ENCODE results near the gene LHFPL2. TPM values are rescaled to one million over a fixed set of nuclear protein-coding genes. Genes with fewer than 3 reads are reported as not detected.

Gene LHFPL2
- total RNA-seq, 1 experiment from 2014 or later: 17.9 TPM

DNA sequence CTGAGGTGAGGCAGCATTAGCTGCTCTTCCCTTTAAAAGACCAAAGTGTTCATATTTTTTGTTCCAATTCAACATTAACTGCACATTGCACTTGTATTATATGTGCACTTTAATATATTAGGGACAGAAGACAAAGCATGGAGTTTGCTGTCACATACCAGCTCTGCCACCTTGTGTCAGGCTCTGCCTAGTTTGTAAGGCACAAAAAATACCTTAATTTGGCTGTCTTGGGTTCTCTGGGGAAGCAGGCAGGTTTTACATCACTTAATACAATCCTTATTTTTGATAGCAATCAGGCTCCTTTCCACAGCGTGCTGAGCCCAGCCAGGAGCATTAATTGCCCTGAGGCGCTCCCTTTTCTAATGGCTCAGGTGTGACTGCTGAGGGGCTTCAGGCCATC lies 156.3 kb downstream of the LHFPL2 start (continued):
- TF ChIP-seq, protein P1, sequence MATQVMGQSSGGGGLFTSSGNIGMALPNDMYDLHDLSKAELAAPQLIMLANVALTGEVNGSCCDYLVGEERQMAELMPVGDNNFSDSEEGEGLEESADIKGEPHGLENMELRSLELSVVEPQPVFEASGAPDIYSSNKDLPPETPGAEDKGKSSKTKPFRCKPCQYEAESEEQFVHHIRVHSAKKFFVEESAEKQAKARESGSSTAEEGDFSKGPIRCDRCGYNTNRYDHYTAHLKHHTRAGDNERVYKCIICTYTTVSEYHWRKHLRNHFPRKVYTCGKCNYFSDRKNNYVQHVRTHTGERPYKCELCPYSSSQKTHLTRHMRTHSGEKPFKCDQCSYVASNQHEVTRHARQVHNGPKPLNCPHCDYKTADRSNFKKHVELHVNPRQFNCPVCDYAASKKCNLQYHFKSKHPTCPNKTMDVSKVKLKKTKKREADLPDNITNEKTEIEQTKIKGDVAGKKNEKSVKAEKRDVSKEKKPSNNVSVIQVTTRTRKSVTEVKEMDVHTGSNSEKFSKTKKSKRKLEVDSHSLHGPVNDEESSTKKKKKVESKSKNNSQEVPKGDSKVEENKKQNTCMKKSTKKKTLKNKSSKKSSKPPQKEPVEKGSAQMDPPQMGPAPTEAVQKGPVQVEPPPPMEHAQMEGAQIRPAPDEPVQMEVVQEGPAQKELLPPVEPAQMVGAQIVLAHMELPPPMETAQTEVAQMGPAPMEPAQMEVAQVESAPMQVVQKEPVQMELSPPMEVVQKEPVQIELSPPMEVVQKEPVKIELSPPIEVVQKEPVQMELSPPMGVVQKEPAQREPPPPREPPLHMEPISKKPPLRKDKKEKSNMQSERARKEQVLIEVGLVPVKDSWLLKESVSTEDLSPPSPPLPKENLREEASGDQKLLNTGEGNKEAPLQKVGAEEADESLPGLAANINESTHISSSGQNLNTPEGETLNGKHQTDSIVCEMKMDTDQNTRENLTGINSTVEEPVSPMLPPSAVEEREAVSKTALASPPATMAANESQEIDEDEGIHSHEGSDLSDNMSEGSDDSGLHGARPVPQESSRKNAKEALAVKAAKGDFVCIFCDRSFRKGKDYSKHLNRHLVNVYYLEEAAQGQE (IDR thresholded peaks at IDR 0.05; ENCODE audit: low read depth): no peak
- TF ChIP-seq, protein P2, sequence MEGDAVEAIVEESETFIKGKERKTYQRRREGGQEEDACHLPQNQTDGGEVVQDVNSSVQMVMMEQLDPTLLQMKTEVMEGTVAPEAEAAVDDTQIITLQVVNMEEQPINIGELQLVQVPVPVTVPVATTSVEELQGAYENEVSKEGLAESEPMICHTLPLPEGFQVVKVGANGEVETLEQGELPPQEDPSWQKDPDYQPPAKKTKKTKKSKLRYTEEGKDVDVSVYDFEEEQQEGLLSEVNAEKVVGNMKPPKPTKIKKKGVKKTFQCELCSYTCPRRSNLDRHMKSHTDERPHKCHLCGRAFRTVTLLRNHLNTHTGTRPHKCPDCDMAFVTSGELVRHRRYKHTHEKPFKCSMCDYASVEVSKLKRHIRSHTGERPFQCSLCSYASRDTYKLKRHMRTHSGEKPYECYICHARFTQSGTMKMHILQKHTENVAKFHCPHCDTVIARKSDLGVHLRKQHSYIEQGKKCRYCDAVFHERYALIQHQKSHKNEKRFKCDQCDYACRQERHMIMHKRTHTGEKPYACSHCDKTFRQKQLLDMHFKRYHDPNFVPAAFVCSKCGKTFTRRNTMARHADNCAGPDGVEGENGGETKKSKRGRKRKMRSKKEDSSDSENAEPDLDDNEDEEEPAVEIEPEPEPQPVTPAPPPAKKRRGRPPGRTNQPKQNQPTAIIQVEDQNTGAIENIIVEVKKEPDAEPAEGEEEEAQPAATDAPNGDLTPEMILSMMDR (IDR thresholded peaks at IDR 0.05 in 2 of 3, conservative IDR thresholded peaks at IDR 0.05 in 1 of 3; ENCODE audit: borderline replicate concordance in 1 of 3, insufficient read depth in 1 of 3, low read depth in 2 of 3, low read length in 2 of 3): no peak
- TF ChIP-seq POLR2AphosphoS5 (IDR thresholded peaks at IDR 0.05; ENCODE audit: low read depth, low read length) (no peak), SIN3A (IDR thresholded peaks at IDR 0.05; ENCODE audit: low read depth) (no peak), SP1 (IDR thresholded peaks at IDR 0.05; ENCODE audit: low read depth) (no peak)
- TF ChIP-seq, protein P3, sequence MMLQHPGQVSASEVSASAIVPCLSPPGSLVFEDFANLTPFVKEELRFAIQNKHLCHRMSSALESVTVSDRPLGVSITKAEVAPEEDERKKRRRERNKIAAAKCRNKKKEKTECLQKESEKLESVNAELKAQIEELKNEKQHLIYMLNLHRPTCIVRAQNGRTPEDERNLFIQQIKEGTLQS (IDR thresholded peaks at IDR 0.05): no peak

DNA sequence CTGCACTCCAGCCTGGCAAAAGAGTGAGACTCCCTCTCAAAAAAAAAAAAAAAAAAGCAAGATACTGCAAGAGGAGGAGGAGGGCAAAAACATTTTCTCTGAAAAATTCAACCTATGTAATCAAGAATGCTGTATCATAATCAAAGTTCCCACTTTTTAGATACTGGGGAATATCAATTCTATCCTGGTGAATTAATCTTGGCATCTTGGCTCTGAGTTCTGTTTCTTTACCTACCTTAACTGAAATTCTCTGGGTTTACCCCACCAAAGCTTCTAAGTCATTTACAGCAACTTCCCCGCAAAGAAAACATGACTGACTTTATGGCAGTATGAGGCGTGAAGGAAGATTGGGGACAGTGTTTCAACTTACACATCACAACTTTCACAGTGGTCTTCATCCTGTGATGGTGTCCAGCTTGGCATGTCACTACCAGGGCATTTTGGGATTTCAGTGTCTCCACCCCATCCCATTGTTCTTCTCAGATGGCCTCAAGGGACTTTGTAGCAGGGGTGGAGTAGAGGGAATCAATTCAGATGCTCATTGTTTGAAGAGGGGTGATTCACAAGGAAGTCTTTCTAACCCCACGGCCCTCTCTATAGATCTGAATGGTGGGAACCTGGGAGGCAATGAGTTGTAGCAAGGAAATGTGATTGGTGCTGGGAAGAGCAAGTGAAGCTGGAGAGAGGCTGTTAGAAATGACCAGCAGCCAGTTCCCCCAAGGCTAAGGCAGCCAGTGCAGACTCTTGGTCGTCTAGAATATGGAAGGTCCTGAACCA lies 157.7 kb downstream of the LHFPL2 start:
- peaks cover 7 to 8% of the 10 kb centered on the region in 2 experiments; a peak in 1 of 4 replicates for H3K36me3 ChIP-seq (ENCODE audit: control insufficient read depth in 1 of 2, insufficient read depth in 2 of 2, low read length in 2 of 2)
- TF ChIP-seq EZH2 (IDR thresholded peaks at IDR 0.05) (no peak), FOSL1 (IDR thresholded peaks at IDR 0.05; ENCODE audit: low read depth) (no peak), YY1 (IDR thresholded peaks at IDR 0.05; ENCODE audit: extremely low read depth, insufficient replicate concordance, low read depth, low read length) (no peak), SP1 (IDR thresholded peaks at IDR 0.05; ENCODE audit: low read depth) (no peak), SRF (IDR thresholded peaks at IDR 0.05; ENCODE audit: low read depth) (no peak), ZFX (IDR thresholded peaks at IDR 0.05) (no peak)
- TF ChIP-seq, protein P3 (IDR thresholded peaks at IDR 0.05): no peak
- no peak overlapping the region for H3K27ac ChIP-seq (ENCODE audit: low read depth, low read length)
- H3K4me2 ChIP-seq (ENCODE audit: low read length): no peak overlapping the region
- no TSS peak for BruUV-seq (replicated peaks)
- H3K79me2 ChIP-seq (ENCODE audit: insufficient read depth, low read length): no peaks in the 10 kb centered on the region
- POLR2A ChIA-PET: no interaction called here
- CTCF ChIA-PET: no interaction called here
- no peak for ATAC-seq
- no peaks in the 10 kb centered on the region for H3K9me2 ChIP-seq (ENCODE audit: insufficient read depth)
- H3K9ac ChIP-seq (ENCODE audit: low read length): no peak overlapping the region
- DNase-seq (ENCODE audit: low read depth, low spot score): no peak
- no peak overlapping the region for H2AFZ ChIP-seq (ENCODE audit: low read depth, low read length, poor library complexity, severe bottlenecking)
- no peaks in the 10 kb centered on the region for H3K27me3 ChIP-seq (ENCODE audit: insufficient read depth, low read length)
- H4K20me1 ChIP-seq (ENCODE audit: insufficient read depth): no peaks in the 10 kb centered on the region; the same call in 1 of the 2 replicates
- intact Hi-C loops (cut with micrococcal nuclease): no loop called here
- RAD21 ChIA-PET (ENCODE audit: low non-redundant PET in 1 of 2, low total read pairs in 2 of 2, uncharacterized antibody in 2 of 2, unreplicated experiment in 2 of 2): no interaction called here
- H3K9me3 ChIP-seq (ENCODE audit: control insufficient read depth in 1 of 2, insufficient read depth in 1 of 2, low read depth in 1 of 2, low read length in 2 of 2): no peaks in the 10 kb centered on the region
- peaks cover 0 to 6% of the 10 kb centered on the region in 2 experiments; a peak in 1 of 4 replicates for H3K4me1 ChIP-seq (ENCODE audit: control insufficient read depth in 1 of 2, insufficient read depth in 2 of 2, low read length in 2 of 2)
- no peak overlapping the region for H3K4me3 ChIP-seq (replicated peaks in 1 of 2; ENCODE audit: low read depth in 1 of 2, low read length in 2 of 2)
